Measurements from ENCODE around the gene POR. TPM values are rescaled to one million over a fixed set of nuclear protein-coding genes. Genes with fewer than 3 reads are reported as not detected.

POR gene
- total RNA-seq, 1 experiment from 2014 or later = 205 TPM

- H3F3A ChIP-seq (ENCODE audit: insufficient read depth, low read depth) = peaks cover 9% of the 10 kb centered on the region; the same call in 1 of the 2 replicates
- H3K4me2 ChIP-seq = no peak overlapping the region
- peaks cover 15% of the 10 kb centered on the region for H3K79me2 ChIP-seq (ENCODE audit: low read depth)
- no peaks in the 10 kb centered on the region for H3K36me3 ChIP-seq (ENCODE audit: low read depth)
- H2AFZ ChIP-seq = no peak overlapping the region
- TF ChIP-seq CTCF (conservative IDR thresholded peaks at IDR 0.05) = no peak
- no peak for TF ChIP-seq EZH2 (IDR thresholded peaks at IDR 0.05; ENCODE audit: low read depth)
- H3K27me3 ChIP-seq (ENCODE audit: insufficient read depth, low read depth) = no peaks in the 10 kb centered on the region
- no peaks in the 10 kb centered on the region for H4K20me1 ChIP-seq (ENCODE audit: insufficient read depth)
- BruUV-seq (replicated peaks) = no TSS peak
- H3K4me3 ChIP-seq = no peak overlapping the region
- H3K4me1 ChIP-seq (replicated peaks; ENCODE audit: insufficient read depth) = peaks cover 13% of the 10 kb centered on the region
- no peaks in the 10 kb centered on the region for H3K9me2 ChIP-seq (ENCODE audit: insufficient read depth)
- CTCF ChIA-PET = interaction anchor here (0.6 kb wide), 1 partner anchor 101 kb away, joined by 4 read pairs; no protein-coding TSS in a partner anchor
- POLR2A ChIA-PET (ENCODE audit: unreplicated experiment) = no interaction called here
- no peaks in the 10 kb centered on the region for H3K9me3 ChIP-seq (ENCODE audit: insufficient read depth, low read depth)
- no peak for DNase-seq
- H3K27ac ChIP-seq = no peak overlapping the region
- intact Hi-C loops (cut with micrococcal nuclease; ENCODE audit: unreplicated experiment) = no loop called here
Observed at GRCh38 chr7:75875113-75876080, 39.6 kb upstream of the POR start.

- Histone ChIP-seq H3K4me3 (no peak overlapping the region), H3K4me1 (replicated peaks; ENCODE audit: insufficient read depth) (peaks cover 13% of the 10 kb centered on the region), H3K9me2 (ENCODE audit: insufficient read depth) (no peaks in the 10 kb centered on the region), H3K79me2 (ENCODE audit: low read depth) (peaks cover 23% of the 10 kb centered on the region), H3K27me3 (ENCODE audit: insufficient read depth, low read depth) (no peaks in the 10 kb centered on the region), H3K4me2 (no peak overlapping the region), H3K27ac (no peak overlapping the region), H3F3A (ENCODE audit: insufficient read depth, low read depth) (peaks cover 9% of the 10 kb centered on the region; the same call in 1 of the 2 replicates), H2AFZ (no peak overlapping the region), H4K20me1 (ENCODE audit: insufficient read depth) (no peaks in the 10 kb centered on the region), H3K36me3 (ENCODE audit: low read depth) (no peaks in the 10 kb centered on the region), H3K9me3 (ENCODE audit: insufficient read depth, low read depth) (no peaks in the 10 kb centered on the region)
- CTCF ChIA-PET = no interaction called here
- DNase-seq = no peak
- intact Hi-C loops (cut with micrococcal nuclease; ENCODE audit: unreplicated experiment) = no loop called here
- TF ChIP-seq EZH2 (IDR thresholded peaks at IDR 0.05; ENCODE audit: low read depth) (no peak), CTCF (conservative IDR thresholded peaks at IDR 0.05) (no peak)
- POLR2A ChIA-PET (ENCODE audit: unreplicated experiment) = no interaction called here
- BruUV-seq (replicated peaks) = no TSS peak
Observed at GRCh38 chr7:75876126-75876881, 38.7 kb upstream of the POR start.

- DNase-seq = no peak
- Histone ChIP-seq H3F3A (ENCODE audit: insufficient read depth, low read depth) (peaks cover 5% of the 10 kb centered on the region; the same call in 1 of the 2 replicates), H3K4me2 (peak overlapping the region; percentile 83), H3K27ac (no peak overlapping the region), H3K27me3 (ENCODE audit: insufficient read depth, low read depth) (no peaks in the 10 kb centered on the region), H3K79me2 (ENCODE audit: low read depth) (peaks cover 23% of the 10 kb centered on the region), H3K9me2 (ENCODE audit: insufficient read depth) (no peaks in the 10 kb centered on the region), H4K20me1 (ENCODE audit: insufficient read depth) (no peaks in the 10 kb centered on the region), H3K4me1 (replicated peaks; ENCODE audit: insufficient read depth) (peaks cover 13% of the 10 kb centered on the region), H3K9me3 (ENCODE audit: insufficient read depth, low read depth) (no peaks in the 10 kb centered on the region), H3K4me3 (peak overlapping the region; percentile 29; the same call in 1 of the 2 replicates), H3K36me3 (ENCODE audit: low read depth) (peaks cover 5% of the 10 kb centered on the region; the same call in 1 of the 2 replicates), H2AFZ (peak overlapping the region; percentile 83)
- no peak for TF ChIP-seq EZH2 (IDR thresholded peaks at IDR 0.05; ENCODE audit: low read depth)
- CTCF ChIA-PET = interaction anchor here (0.6 to 1.2 kb wide), 3 partner anchors 36 to 318 kb away, joined by 3 to 10 read pairs (median 6); no protein-coding TSS in a partner anchor
- POLR2A ChIA-PET (ENCODE audit: unreplicated experiment) = interaction anchor here (0.5 to 1.0 kb wide), 2 partner anchors 37 to 169 kb away, joined by 4 read pairs; partner anchors contain the start of genes MDH2 and STYXL1
- BruUV-seq (replicated peaks) = TSS peak; percentile 92
- intact Hi-C loops (cut with micrococcal nuclease; ENCODE audit: unreplicated experiment) = no loop called here
Observed at GRCh38 chr7:75878312-75878768, 36.6 kb upstream of the POR start.

All from PC-9 (cell line).